Prostate gland (tissue), 2 donors: Measurements from ENCODE around the gene ZW10.

Experiments
- POLR2A ChIP-seq: fragments of 450-650 bp; IDR thresholded peaks from one replicate; pipeline ENCODE4 v1.6.1; 2016; ENCODE audit warnings: antibody characterized with exemption, mild to moderate bottlenecking
- TF ChIP-seq, protein P1 (sequence below), 4 experiments: fragments of 200-600 bp in 2 of 4; fragments of 450-650 bp in 2 of 4; sonication (generic) in 2 of 4; IDR thresholded peaks; 1 replicate in 3 of 4; 2 replicates in 1 of 4; pipeline ENCODE4 v1.5.1; 2016 to 2019; ENCODE audit warnings: antibody characterized with exemption in 4 of 4, mild to moderate bottlenecking in 2 of 4, moderate library complexity in 2 of 4

DNA sequence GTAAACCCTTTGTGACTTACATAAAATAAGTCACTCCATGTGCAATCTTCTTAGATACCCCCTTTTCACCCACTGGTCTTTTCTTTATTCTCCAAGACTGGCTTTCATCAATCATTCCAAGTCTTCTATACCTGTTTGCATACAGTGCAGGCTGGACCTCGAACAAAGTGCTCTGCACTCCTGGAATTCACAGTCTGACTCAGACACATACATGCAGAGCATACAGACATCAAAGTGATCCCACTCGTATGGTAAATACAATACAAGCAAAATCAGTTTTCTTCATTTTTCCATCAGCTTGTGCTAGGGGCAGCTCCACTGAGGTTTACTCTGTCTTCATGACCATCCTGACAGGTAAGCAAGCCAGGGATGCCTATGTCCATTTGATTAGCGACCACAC, 50.6 kb downstream of the ZW10 start:
- TF ChIP-seq POLR2A: no peak
- TF ChIP-seq, protein P1, sequence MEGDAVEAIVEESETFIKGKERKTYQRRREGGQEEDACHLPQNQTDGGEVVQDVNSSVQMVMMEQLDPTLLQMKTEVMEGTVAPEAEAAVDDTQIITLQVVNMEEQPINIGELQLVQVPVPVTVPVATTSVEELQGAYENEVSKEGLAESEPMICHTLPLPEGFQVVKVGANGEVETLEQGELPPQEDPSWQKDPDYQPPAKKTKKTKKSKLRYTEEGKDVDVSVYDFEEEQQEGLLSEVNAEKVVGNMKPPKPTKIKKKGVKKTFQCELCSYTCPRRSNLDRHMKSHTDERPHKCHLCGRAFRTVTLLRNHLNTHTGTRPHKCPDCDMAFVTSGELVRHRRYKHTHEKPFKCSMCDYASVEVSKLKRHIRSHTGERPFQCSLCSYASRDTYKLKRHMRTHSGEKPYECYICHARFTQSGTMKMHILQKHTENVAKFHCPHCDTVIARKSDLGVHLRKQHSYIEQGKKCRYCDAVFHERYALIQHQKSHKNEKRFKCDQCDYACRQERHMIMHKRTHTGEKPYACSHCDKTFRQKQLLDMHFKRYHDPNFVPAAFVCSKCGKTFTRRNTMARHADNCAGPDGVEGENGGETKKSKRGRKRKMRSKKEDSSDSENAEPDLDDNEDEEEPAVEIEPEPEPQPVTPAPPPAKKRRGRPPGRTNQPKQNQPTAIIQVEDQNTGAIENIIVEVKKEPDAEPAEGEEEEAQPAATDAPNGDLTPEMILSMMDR (IDR thresholded peaks at IDR 0.05): no peak
